ENCODE results near the gene RBM4B.
"Not testable (repeated sequence)": the region's sequence is repeated elsewhere in the genome, so short reads cannot be mapped to it uniquely, and the experiment has no call there.

RBM4B gene

DNA sequence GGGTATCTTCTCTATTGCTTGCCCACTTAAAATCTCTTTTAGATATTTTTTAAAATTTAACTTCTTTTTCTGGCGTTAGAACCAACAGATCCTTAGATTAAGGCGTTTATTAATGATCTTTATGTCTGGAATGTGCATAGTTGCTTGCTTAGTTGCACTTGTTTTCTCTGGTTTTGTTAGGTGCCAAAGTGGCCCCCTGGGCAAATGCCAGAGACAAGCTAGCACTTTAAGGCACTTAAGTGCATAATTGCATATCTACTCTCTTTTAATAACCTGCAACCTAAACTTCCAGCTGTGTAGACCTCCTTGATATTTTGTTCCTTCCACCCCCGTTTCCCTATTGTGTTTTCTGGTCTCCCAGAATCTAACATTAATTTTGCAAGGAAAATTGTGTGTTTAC lies 35.9 kb downstream of the RBM4B start:
- H3K27ac ChIP-seq: no peak overlapping the region
- no peak overlapping the region for H3K9ac ChIP-seq
- peaks cover 8% of the 10 kb centered on the region for H3K4me1 ChIP-seq
- no peaks in the 10 kb centered on the region for H3K9me3 ChIP-seq (ENCODE audit: control insufficient read depth, low read length)
- peak overlapping the region; percentile 35 for H3K4me2 ChIP-seq (ENCODE audit: low read length)
- H3K27me3 ChIP-seq (ENCODE audit: control insufficient read depth, insufficient read depth, low read length): no peaks in the 10 kb centered on the region
- H2AFZ ChIP-seq: no peak overlapping the region
- H3K36me3 ChIP-seq (ENCODE audit: control insufficient read depth, insufficient read depth, low read length): no peaks in the 10 kb centered on the region
- TF ChIP-seq, protein P1, sequence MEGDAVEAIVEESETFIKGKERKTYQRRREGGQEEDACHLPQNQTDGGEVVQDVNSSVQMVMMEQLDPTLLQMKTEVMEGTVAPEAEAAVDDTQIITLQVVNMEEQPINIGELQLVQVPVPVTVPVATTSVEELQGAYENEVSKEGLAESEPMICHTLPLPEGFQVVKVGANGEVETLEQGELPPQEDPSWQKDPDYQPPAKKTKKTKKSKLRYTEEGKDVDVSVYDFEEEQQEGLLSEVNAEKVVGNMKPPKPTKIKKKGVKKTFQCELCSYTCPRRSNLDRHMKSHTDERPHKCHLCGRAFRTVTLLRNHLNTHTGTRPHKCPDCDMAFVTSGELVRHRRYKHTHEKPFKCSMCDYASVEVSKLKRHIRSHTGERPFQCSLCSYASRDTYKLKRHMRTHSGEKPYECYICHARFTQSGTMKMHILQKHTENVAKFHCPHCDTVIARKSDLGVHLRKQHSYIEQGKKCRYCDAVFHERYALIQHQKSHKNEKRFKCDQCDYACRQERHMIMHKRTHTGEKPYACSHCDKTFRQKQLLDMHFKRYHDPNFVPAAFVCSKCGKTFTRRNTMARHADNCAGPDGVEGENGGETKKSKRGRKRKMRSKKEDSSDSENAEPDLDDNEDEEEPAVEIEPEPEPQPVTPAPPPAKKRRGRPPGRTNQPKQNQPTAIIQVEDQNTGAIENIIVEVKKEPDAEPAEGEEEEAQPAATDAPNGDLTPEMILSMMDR (IDR thresholded peaks at IDR 0.05): no peak
- peaks cover 46% of the 10 kb centered on the region for H3K79me2 ChIP-seq
- peak overlapping the region; percentile 33 for H3K4me3 ChIP-seq (ENCODE audit: low read depth, low read length)

DNA sequence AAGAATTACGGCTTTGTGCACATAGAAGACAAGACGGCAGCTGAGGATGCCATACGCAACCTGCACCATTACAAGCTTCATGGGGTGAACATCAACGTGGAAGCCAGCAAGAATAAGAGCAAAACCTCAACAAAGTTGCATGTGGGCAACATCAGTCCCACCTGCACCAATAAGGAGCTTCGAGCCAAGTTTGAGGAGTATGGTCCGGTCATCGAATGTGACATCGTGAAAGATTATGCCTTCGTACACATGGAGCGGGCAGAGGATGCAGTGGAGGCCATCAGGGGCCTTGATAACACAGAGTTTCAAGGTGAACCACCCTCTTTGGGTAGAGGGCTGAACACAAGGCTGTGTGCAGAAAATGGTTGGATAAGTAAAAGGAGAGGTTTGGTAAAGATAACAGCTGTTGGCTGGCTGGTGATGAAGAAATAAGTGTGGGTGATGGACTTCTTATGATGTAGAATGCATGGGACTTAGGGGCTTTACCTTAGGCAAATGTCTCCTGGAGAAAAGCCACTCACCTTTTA lies 37.8 kb downstream of the RBM4B start:
- Histone ChIP-seq H3K4me2 (ENCODE audit: low read length) (peak overlapping the region; percentile 89), H3K79me2 (peaks cover 43% of the 10 kb centered on the region)
- not testable (repeated sequence) for H3K27ac ChIP-seq; H3K9ac ChIP-seq; H3K4me1 ChIP-seq; H3K27me3 ChIP-seq (ENCODE audit: control insufficient read depth, insufficient read depth, low read length); H2AFZ ChIP-seq; H3K36me3 ChIP-seq (ENCODE audit: control insufficient read depth, insufficient read depth, low read length); H3K4me3 ChIP-seq (ENCODE audit: low read depth, low read length); H3K9me3 ChIP-seq (ENCODE audit: control insufficient read depth, low read length)

DNA sequence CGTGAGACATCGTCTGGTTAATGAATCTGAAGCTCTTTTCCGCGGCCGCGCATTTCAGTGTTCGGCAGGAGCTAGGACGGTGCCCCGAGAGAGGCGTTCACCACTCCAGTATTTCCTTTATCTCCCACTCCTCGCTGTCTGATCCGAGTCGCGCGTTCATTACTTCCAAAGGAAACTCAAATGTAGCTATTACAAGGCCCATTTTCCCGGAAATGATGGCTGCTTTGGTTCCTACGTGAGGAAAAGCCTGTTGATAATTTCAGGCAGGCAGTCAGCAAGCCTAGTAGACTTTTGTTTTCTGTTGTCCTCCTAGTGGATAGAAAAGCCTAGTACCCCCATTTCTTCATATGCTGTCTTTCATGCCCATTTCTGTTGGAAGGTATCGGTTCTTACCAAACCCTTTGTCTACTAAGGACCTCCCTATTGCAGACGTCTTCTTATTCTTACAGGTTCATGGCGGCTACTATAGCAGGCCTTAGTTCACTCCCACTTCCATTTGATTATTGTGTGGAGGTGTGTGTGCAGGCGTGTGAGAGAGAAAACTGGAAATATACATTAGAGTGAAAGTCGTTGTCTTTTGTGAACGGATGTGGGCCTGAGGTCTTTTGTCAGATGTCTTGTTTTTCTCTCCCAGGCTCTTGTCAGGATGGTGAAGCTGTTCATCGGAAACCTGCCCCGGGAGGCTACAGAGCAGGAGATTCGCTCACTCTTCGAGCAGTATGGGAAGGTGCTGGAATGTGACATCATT lies 38.4 kb downstream of the RBM4B start:
- H3K27me3 ChIP-seq (ENCODE audit: control insufficient read depth, insufficient read depth, low read length): no peaks in the 10 kb centered on the region
- H3K4me3 ChIP-seq (ENCODE audit: low read depth, low read length): peak overlapping the region; percentile 97
- H2AFZ ChIP-seq: peak overlapping the region; percentile 43
- H3K9me3 ChIP-seq (ENCODE audit: control insufficient read depth, low read length): no peaks in the 10 kb centered on the region
- H3K4me1 ChIP-seq: peaks cover 8% of the 10 kb centered on the region
- peak overlapping the region; percentile 38 for H3K9ac ChIP-seq
- TF ChIP-seq, protein P1 (IDR thresholded peaks at IDR 0.05): no peak
- peaks cover 42% of the 10 kb centered on the region for H3K79me2 ChIP-seq
- H3K36me3 ChIP-seq (ENCODE audit: control insufficient read depth, insufficient read depth, low read length): no peaks in the 10 kb centered on the region
- H3K27ac ChIP-seq: peak overlapping the region; percentile 87
- H3K4me2 ChIP-seq (ENCODE audit: low read length): peak overlapping the region; percentile 89

DNA sequence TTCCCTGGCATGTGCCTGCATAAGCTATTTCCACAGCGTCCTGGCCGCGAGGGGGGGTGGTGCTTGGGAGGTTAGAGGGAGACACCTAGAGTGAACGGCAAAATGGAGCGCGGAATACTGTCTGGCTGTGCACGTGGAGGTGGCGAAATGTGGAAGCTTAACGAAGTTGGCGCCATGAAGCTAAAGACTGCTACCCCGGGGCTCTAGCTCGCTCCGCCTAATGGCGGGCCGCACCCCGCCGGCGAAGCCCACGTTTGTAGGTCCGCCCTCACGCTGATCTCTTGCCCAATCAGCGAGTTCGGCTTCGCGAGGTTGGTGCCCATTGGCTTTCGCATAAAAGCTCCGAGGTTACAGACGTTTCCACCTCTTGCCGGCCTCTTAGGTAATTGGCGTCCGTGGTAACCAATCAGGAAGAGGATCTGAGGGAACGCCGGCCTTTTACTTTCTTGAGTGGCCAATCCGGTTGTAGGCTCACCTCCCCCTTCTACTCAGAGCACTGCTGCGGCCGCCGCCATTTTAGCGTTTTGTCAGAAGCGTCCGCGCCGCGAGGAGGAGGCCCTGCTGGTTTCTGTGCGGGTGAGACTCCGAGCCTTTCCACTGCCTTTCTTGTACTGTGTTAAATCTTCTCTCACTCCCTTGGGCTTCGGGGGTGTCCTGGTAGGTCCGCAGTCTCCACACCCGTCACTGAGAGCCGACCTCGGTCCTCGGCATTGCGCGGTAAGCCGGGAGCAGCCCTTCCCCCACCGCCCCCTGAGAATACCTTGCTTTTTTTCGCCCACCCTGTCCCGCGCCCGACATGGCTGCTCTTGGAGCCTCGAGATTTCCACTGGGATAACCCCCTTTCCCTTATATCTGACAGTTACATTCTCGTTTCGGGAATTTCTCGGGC lies 39.3 kb downstream of the RBM4B start, which contains the start of gene RBM4:
Gene RBM4 (plus strand): TSS at position 527 of the 889 bp plus-strand sequence. CDS start 1,009 bp downstream, outside the sequence.
- H3K9ac ChIP-seq: peak within 1 kb of the TSS; percentile 38
- TF ChIP-seq, protein P1 (IDR thresholded peaks at IDR 0.05): no peak
- H3K36me3 ChIP-seq (ENCODE audit: control insufficient read depth, insufficient read depth, low read length): no peaks in the 10 kb centered on the region
- peak within 1 kb of the TSS; percentile 89 for H3K4me2 ChIP-seq (ENCODE audit: low read length)
- no peaks in the 10 kb centered on the region for H3K27me3 ChIP-seq (ENCODE audit: control insufficient read depth, insufficient read depth, low read length)
- peaks cover 35% of the 10 kb centered on the region for H3K79me2 ChIP-seq
- H3K27ac ChIP-seq: peak within 1 kb of the TSS; percentile 87
- H3K4me3 ChIP-seq (ENCODE audit: low read depth, low read length): peak within 1 kb of the TSS; percentile 97
- H3K9me3 ChIP-seq (ENCODE audit: control insufficient read depth, low read length): no peaks in the 10 kb centered on the region
- H2AFZ ChIP-seq: peak within 1 kb of the TSS; percentile 68
- H3K4me1 ChIP-seq: peaks cover 8% of the 10 kb centered on the region
